ENCODE results near the gene C9orf50.

DNA sequence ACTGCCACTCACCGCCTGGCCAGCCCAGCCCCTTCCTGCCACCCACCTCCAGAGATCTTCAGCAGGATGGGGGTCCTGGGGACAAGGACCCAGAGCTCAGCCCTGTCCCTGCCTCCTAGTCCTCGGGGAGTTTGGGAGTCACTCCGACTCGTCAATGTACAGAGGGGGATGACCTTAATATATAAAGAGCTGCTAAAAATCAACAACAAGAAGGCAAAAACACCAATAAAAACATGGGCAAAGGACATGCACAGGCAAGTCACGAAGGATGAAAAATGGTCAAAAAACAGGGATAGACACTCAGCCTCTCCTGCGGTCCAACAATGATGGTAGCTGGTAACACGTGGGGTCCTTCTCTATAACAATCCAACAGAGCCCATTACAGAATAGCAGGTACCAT, 25.8 kb upstream of the C9orf50 start:
- no peak for TF ChIP-seq POLR2A (IDR thresholded peaks at IDR 0.05; ENCODE audit: low read depth)
- TF ChIP-seq, protein P1, sequence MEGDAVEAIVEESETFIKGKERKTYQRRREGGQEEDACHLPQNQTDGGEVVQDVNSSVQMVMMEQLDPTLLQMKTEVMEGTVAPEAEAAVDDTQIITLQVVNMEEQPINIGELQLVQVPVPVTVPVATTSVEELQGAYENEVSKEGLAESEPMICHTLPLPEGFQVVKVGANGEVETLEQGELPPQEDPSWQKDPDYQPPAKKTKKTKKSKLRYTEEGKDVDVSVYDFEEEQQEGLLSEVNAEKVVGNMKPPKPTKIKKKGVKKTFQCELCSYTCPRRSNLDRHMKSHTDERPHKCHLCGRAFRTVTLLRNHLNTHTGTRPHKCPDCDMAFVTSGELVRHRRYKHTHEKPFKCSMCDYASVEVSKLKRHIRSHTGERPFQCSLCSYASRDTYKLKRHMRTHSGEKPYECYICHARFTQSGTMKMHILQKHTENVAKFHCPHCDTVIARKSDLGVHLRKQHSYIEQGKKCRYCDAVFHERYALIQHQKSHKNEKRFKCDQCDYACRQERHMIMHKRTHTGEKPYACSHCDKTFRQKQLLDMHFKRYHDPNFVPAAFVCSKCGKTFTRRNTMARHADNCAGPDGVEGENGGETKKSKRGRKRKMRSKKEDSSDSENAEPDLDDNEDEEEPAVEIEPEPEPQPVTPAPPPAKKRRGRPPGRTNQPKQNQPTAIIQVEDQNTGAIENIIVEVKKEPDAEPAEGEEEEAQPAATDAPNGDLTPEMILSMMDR (IDR thresholded peaks at IDR 0.05), result no peak
